Transverse colon (tissue), 4 donors: ENCODE results near the gene XRCC4.

ENCODE experiments used
- EP300 ChIP-seq: sonication (generic); formaldehyde crosslinking; IDR thresholded peaks from one replicate; pipeline ENCODE4 v1.6.1; 2017; ENCODE audit warnings: antibody characterized with exemption, low read depth
- POLR2A ChIP-seq: fragments of 450-650 bp; IDR thresholded peaks from one replicate; pipeline ENCODE4 v1.6.1; 2016; ENCODE audit warnings: antibody characterized with exemption, mild to moderate bottlenecking, moderate library complexity
- POLR2AphosphoS5 ChIP-seq, 3 donors: sonication (generic); formaldehyde crosslinking; IDR thresholded peaks; one replicate each; pipeline ENCODE4 v1.6.1; 2016; ENCODE audit warnings: antibody characterized with exemption in 3 of 3
- TF ChIP-seq, protein P1 (sequence below), 5 experiments: fragments of 200-600 bp in 3 of 5; fragments of 450-650 bp in 2 of 5; sonication (generic) in 3 of 5; IDR thresholded peaks; 1 replicate in 2 of 5; 2 replicates in 3 of 5; pipeline ENCODE4 v1.5.1; 2016 to 2017; ENCODE audit warnings: antibody characterized with exemption in 5 of 5, inconsistent platforms in 3 of 5, mild to moderate bottlenecking in 2 of 5, moderate library complexity in 1 of 5

DNA sequence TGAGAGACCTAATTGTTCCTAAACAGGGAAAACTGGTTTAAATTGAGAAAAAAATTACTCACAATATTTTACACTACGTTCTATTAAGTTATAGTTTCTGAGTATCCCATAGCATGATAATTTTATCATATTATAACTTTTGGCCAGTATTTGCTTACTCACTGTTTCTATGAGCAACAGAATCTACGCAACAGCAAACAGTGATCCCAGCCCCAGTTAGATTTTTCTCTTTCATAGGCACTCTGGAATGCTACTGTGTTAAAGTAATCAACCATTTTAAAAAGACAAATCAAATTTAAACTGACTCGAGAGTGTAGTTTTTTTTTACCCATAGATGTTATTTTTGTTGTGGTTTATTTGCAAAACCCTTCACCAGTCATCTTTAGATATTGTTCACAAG lies 107.2 kb downstream of the XRCC4 start:
- TF ChIP-seq POLR2A (no peak), EP300 (no peak), POLR2AphosphoS5 (IDR thresholded peaks at IDR 0.05) (no peak)
- TF ChIP-seq, protein P1, sequence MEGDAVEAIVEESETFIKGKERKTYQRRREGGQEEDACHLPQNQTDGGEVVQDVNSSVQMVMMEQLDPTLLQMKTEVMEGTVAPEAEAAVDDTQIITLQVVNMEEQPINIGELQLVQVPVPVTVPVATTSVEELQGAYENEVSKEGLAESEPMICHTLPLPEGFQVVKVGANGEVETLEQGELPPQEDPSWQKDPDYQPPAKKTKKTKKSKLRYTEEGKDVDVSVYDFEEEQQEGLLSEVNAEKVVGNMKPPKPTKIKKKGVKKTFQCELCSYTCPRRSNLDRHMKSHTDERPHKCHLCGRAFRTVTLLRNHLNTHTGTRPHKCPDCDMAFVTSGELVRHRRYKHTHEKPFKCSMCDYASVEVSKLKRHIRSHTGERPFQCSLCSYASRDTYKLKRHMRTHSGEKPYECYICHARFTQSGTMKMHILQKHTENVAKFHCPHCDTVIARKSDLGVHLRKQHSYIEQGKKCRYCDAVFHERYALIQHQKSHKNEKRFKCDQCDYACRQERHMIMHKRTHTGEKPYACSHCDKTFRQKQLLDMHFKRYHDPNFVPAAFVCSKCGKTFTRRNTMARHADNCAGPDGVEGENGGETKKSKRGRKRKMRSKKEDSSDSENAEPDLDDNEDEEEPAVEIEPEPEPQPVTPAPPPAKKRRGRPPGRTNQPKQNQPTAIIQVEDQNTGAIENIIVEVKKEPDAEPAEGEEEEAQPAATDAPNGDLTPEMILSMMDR (IDR thresholded peaks at IDR 0.05) = no peak
